Neuronal stem cell (in vitro differentiated cells): Measurements from ENCODE around the gene TBXAS1.
A peak's percentile ranks its signal among the peaks of the same experiment; 100 is the strongest.

Source experiments
- DNase-seq: peaks from one replicate; pipeline ENCODE4 v3.0.0-alpha.2; 2013; ENCODE audit warnings: low spot score
- H2AFZ ChIP-seq: one replicate; pipeline ENCODE4 v1.6.1; 2013; ENCODE audit warnings: mild to moderate bottlenecking, low read length, inconsistent platforms
- H2AK5ac ChIP-seq: 2 replicates; pipeline ENCODE4 v1.6.1; 2013; ENCODE audit warnings: low read depth, mild to moderate bottlenecking, inconsistent platforms, low read length, moderate library complexity, mixed read lengths
- H2BK120ac ChIP-seq: 2 replicates; pipeline ENCODE4 v1.6.1; 2013; ENCODE audit warnings: low read depth, mild to moderate bottlenecking, inconsistent platforms, low read length, moderate library complexity, mixed read lengths
- H2BK12ac ChIP-seq: one replicate; pipeline ENCODE4 v1.6.1; 2013; ENCODE audit warnings: low read length, inconsistent platforms
- H2BK15ac ChIP-seq: 2 replicates; pipeline ENCODE4 v1.6.1; 2013; ENCODE audit warnings: mild to moderate bottlenecking, low read length, inconsistent platforms, mixed read lengths
- H2BK5ac ChIP-seq: one replicate; pipeline ENCODE4 v1.6.1; 2013; ENCODE audit warnings: inconsistent platforms, mild to moderate bottlenecking, low read length, moderate library complexity
- H3K14ac ChIP-seq: one replicate; pipeline ENCODE4 v1.6.1; 2013; ENCODE audit warnings: low read length, inconsistent platforms
- H3K18ac ChIP-seq: 2 replicates; pipeline ENCODE4 v1.6.1; 2013; ENCODE audit warnings: low read length, inconsistent platforms
- H3K23ac ChIP-seq: 2 replicates; pipeline ENCODE4 v1.6.1; 2013; ENCODE audit warnings: low read depth, mild to moderate bottlenecking, mixed read lengths, low read length, inconsistent platforms; ENCODE audit not compliant: poor library complexity
- H3K27ac ChIP-seq: replicated peaks from 3 replicates; pipeline ENCODE4 v1.5.1; 2013; ENCODE audit warnings: low read length, inconsistent platforms
- H3K27me3 ChIP-seq, 3 experiments: 2 replicates each; pipeline ENCODE4 v1.6.1; 2013; ENCODE audit warnings: low read length in 3 of 3, mild to moderate bottlenecking in 2 of 3, inconsistent platforms in 1 of 3, low read depth in 1 of 3, mixed read lengths in 1 of 3, moderate library complexity in 1 of 3; ENCODE audit not compliant: control insufficient read depth in 3 of 3, insufficient read depth in 3 of 3
- H3K36me3 ChIP-seq, 2 donors: replicated peaks in 1 of 2; 2 replicates each; pipeline ENCODE4 v1.6.1; 2013; ENCODE audit warnings: low read length in 2 of 2; ENCODE audit not compliant: control insufficient read depth in 2 of 2, insufficient read depth in 2 of 2
- H3K4ac ChIP-seq: 2 replicates; pipeline ENCODE4 v1.6.1; 2013; ENCODE audit warnings: inconsistent platforms, mild to moderate bottlenecking, low read length, moderate library complexity
- H3K4me1 ChIP-seq, 2 donors: 1 replicate in 1 of 2; 2 replicates in 1 of 2; pipeline ENCODE4 v1.6.1; 2013; ENCODE audit warnings: low read length in 2 of 2, low read depth in 1 of 2; ENCODE audit not compliant: control insufficient read depth in 2 of 2, insufficient read depth in 1 of 2
- H3K4me2 ChIP-seq: one replicate; pipeline ENCODE4 v1.6.1; 2013; ENCODE audit warnings: mild to moderate bottlenecking, low read length, inconsistent platforms; ENCODE audit not compliant: insufficient read depth, poor library complexity, severe bottlenecking
- H3K4me3 ChIP-seq, 2 donors: 2 replicates each; pipeline ENCODE4 v1.5.1; 2013; ENCODE audit warnings: low read length in 2 of 2, mild to moderate bottlenecking in 2 of 2, inconsistent platforms in 1 of 2, moderate library complexity in 1 of 2
- H3K79me1 ChIP-seq: one replicate; pipeline ENCODE4 v1.6.1; 2013; ENCODE audit warnings: low read depth, mild to moderate bottlenecking, inconsistent platforms, low read length, moderate library complexity
- H3K9ac ChIP-seq: one replicate; pipeline ENCODE4 v1.6.1; 2013; ENCODE audit warnings: mild to moderate bottlenecking, low read depth, low read length, inconsistent platforms; ENCODE audit not compliant: poor library complexity
- H3K9me3 ChIP-seq, 2 donors: replicated peaks in 1 of 2; 2 replicates each; pipeline versions ENCODE3 to v1.6.1; 2013; ENCODE audit warnings: low read length in 2 of 2, mild to moderate bottlenecking in 2 of 2, inconsistent platforms in 1 of 2, low read depth in 1 of 2, mixed read lengths in 1 of 2, moderate library complexity in 1 of 2; ENCODE audit not compliant: control insufficient read depth in 2 of 2, insufficient read depth in 1 of 2
- H4K8ac ChIP-seq: one replicate; pipeline ENCODE4 v1.6.1; 2013; ENCODE audit warnings: low read depth, mild to moderate bottlenecking, inconsistent platforms, low read length, moderate library complexity
- H4K91ac ChIP-seq: one replicate; pipeline ENCODE4 v1.6.1; 2013; ENCODE audit warnings: low read length, low read depth, mild to moderate bottlenecking, inconsistent platforms; ENCODE audit not compliant: poor library complexity
- WGBS, 2 donors: extraction: QIAGEN DNeasy Blood & Tissue Kit; methylation state at CpG; one replicate each; pipeline ENCODE4 v1.1.7; 2013; ENCODE audit warnings: missing lambda C conversion rate in 2 of 2, mixed read lengths in 1 of 2; ENCODE audit not compliant: insufficient read length in 2 of 2, insufficient replicate concordance in 1 of 2; ENCODE audit errors: extremely low coverage in 2 of 2; 5-methylcytosine and 5-hydroxymethylcytosine counted together

Gene TBXAS1

DNA sequence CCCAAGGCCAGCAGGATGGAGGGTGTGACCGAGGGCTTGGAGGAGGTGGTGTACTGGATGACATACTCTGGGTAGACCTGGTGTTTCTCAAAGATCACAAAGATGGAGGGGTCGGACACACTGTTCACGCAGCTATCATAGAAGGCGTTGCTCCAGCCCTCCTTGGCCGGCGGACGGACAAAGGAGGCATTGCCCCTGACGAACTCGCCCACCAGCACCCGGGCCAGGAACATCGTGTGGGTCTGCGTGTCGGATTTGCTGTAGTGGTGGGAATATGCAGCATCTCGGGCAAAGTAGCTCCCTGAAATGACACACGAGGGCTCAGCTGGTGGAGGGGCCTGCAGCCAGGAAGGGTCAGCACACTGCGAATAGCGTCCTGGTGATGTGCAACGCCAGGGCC lies 195.5 kb downstream of the TBXAS1 start:
- no peaks in the 10 kb centered on the region for H3K4me1 ChIP-seq
- no peak overlapping the region for H2BK12ac ChIP-seq

GRCh38 chr7:140025241-140025640 lies 196.2 kb downstream of the TBXAS1 start:
- no CpG with 5 or more reads among the region's 4 CpGs for WGBS, 2 donors
- no peak overlapping the region for H2AFZ ChIP-seq

More for the DNA sequence above, 195.5 kb downstream of the TBXAS1 start:
- peak overlapping the region; percentile 67 for H2AK5ac ChIP-seq
- H2BK15ac ChIP-seq: no peak overlapping the region
- H4K8ac ChIP-seq: no peak overlapping the region
- peak overlapping the region; percentile 42 for H3K14ac ChIP-seq
- no peaks in the 10 kb centered on the region for H3K9me3 ChIP-seq
- H2BK120ac ChIP-seq: no peak overlapping the region
- WGBS, 2 donors: no CpG with 5 or more reads among the region's 18 CpGs
- H3K4ac ChIP-seq: no peak overlapping the region
- DNase-seq: no peak
- H3K27me3 ChIP-seq: peaks cover 0 to 15% (median 0%) of the 10 kb centered on the region in 3 experiments
- no peaks in the 10 kb centered on the region for H3K79me1 ChIP-seq
- H3K9ac ChIP-seq: peak overlapping the region; percentile 15
- H3K18ac ChIP-seq: peak overlapping the region; percentile 33
- H2BK5ac ChIP-seq: no peak overlapping the region
- no peak overlapping the region for H3K4me3 ChIP-seq
- no peak overlapping the region for H3K23ac ChIP-seq
- H3K4me2 ChIP-seq: no peak overlapping the region
- no peak overlapping the region for H2AFZ ChIP-seq
- H4K91ac ChIP-seq: no peak overlapping the region
- H3K36me3 ChIP-seq: no peaks in the 10 kb centered on the region
- no peak overlapping the region for H3K27ac ChIP-seq

DNA sequence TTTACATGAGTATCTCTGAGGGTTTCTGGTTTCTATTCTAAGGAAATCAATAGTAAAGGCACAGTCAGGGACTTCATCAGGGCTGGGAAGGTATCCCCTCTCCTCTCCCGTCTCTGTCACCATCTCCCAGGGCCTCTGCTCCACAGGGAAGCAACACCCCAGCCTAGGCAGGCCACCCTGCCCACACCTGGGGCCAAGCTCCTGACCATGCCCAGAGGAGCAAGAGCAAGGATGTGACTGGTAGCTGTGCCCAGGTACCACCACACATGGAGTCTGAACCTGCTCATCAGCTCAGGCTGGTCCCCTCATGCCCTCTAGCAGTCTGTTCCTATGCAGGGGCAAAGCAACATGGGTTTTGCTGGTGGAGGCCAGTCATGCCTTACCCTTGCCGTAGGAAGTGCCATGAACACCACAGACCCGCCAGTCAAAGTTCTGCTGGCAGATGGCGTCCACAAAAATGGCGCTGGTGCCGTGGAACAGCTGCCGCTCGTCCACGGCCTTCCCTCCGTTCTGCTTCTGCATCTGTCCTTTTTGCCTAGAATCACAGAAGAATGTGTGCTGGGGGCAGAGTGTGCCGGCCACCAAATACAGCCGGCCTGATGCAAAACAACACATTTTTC lies 196.9 kb downstream of the TBXAS1 start:
- Histone ChIP-seq H3K4me3 (no peak overlapping the region), H2AK5ac (peak overlapping the region; percentile 15), H3K36me3 (no peaks in the 10 kb centered on the region), H2AFZ (no peak overlapping the region), H3K18ac (peak overlapping the region; percentile 51), H3K27me3 (peaks cover 0 to 10% (median 0%) of the 10 kb centered on the region in 3 experiments), H3K14ac (peak overlapping the region; percentile 95), H4K91ac (no peak overlapping the region), H3K9ac (no peak overlapping the region), H3K4me2 (no peak overlapping the region), H2BK12ac (no peak overlapping the region), H3K23ac (peak overlapping the region; percentile 48), H2BK15ac (no peak overlapping the region), H2BK120ac (no peak overlapping the region), H3K9me3 (no peaks in the 10 kb centered on the region), H3K4me1 (no peaks in the 10 kb centered on the region), H3K4ac (no peak overlapping the region), H3K27ac (no peak overlapping the region), H2BK5ac (no peak overlapping the region), H4K8ac (no peak overlapping the region), H3K79me1 (no peaks in the 10 kb centered on the region)
- no CpG with 5 or more reads among the region's 12 CpGs for WGBS, 2 donors
- no peak for DNase-seq

More at GRCh38 chr7:140025241-140025640, 196.2 kb downstream of the TBXAS1 start:
- H3K27me3 ChIP-seq: peaks cover 0 to 11% (median 0%) of the 10 kb centered on the region in 3 experiments
- H3K4me2 ChIP-seq: no peak overlapping the region
- H2AK5ac ChIP-seq: no peak overlapping the region
- no peak overlapping the region for H2BK12ac ChIP-seq
- H3K4ac ChIP-seq: no peak overlapping the region
- H3K9me3 ChIP-seq: no peaks in the 10 kb centered on the region
- no peaks in the 10 kb centered on the region for H3K36me3 ChIP-seq
- H3K27ac ChIP-seq: no peak overlapping the region
- H2BK5ac ChIP-seq: no peak overlapping the region
- no peaks in the 10 kb centered on the region for H3K4me1 ChIP-seq
- no peaks in the 10 kb centered on the region for H3K79me1 ChIP-seq
- no peak overlapping the region for H2BK15ac ChIP-seq
- no peak overlapping the region for H3K14ac ChIP-seq
- H2BK120ac ChIP-seq: no peak overlapping the region
- no peak overlapping the region for H3K4me3 ChIP-seq
- no peak overlapping the region for H3K23ac ChIP-seq
- H3K9ac ChIP-seq: no peak overlapping the region
- no peak overlapping the region for H4K91ac ChIP-seq
- no peak for DNase-seq
- no peak overlapping the region for H3K18ac ChIP-seq
- H4K8ac ChIP-seq: no peak overlapping the region

GRCh38 chr7:140026935-140027334 lies 197.9 kb downstream of the TBXAS1 start:
- Histone ChIP-seq H2BK15ac (no peak overlapping the region), H3K23ac (peak overlapping the region; percentile 70), H3K36me3 (no peaks in the 10 kb centered on the region), H2BK12ac (no peak overlapping the region), H2BK120ac (no peak overlapping the region), H3K4me2 (no peak overlapping the region), H3K14ac (peak overlapping the region; percentile 1), H4K91ac (no peak overlapping the region), H3K27me3 (peaks cover 0 to 10% (median 0%) of the 10 kb centered on the region in 3 experiments), H2BK5ac (no peak overlapping the region), H3K4me1 (no peaks in the 10 kb centered on the region), H3K79me1 (no peaks in the 10 kb centered on the region), H2AK5ac (no peak overlapping the region), H3K4ac (no peak overlapping the region), H3K27ac (no peak overlapping the region), H3K18ac (no peak overlapping the region), H2AFZ (no peak overlapping the region), H4K8ac (no peak overlapping the region), H3K9me3 (no peaks in the 10 kb centered on the region), H3K9ac (no peak overlapping the region), H3K4me3 (no peak overlapping the region)
- DNase-seq: no peak
- no CpG with 5 or more reads among the region's 9 CpGs for WGBS, 2 donors
